Activated CD4-positive, alpha-beta T cell treated with anti-CD3 and anti-CD28 coated beads, Interleukin-2, amount 10 ng/mL, durations not matched to agents 7 days and 5 days (primary cell): Measurements from ENCODE around the gene MRGPRG. TPM values are rescaled to one million over a fixed set of nuclear protein-coding genes. Genes with fewer than 3 reads are reported as not detected.

Source experiments
- CTCF ChIA-PET: fragments of 350-600 bp; sonication (Branson Sonifier 250); formaldehyde crosslinking; loops from one replicate; lab custom pipeline; 2021; ENCODE audit warnings: antibody characterized with exemption; lab: Charles Lee
- POLR2A ChIA-PET: fragments of 350-600 bp; sonication (Branson Sonifier 250); formaldehyde crosslinking; loops from one replicate; lab custom pipeline; 2021; ENCODE audit warnings: antibody characterized with exemption; lab: Charles Lee
- DNase-seq: peaks from one replicate; pipeline ENCODE4 v3.0.0-alpha.2; 2020
- H3K27ac Mint-ChIP-seq: one replicate; pipeline ENCODE4 v1.8.0; 2021; ENCODE audit warnings: mild to moderate bottlenecking, moderate library complexity, mixed read lengths
- H3K27me3 Mint-ChIP-seq: one replicate; pipeline ENCODE4 v1.8.0; 2021; ENCODE audit warnings: mixed read lengths
- H3K36me3 Mint-ChIP-seq: one replicate; pipeline ENCODE4 v1.8.0; 2021; ENCODE audit warnings: low read depth, mixed read lengths
- H3K4me1 Mint-ChIP-seq: one replicate; pipeline ENCODE4 v1.8.0; 2021; ENCODE audit warnings: mixed read lengths
- H3K4me3 Mint-ChIP-seq: one replicate; pipeline ENCODE4 v1.8.0; 2021; ENCODE audit warnings: mild to moderate bottlenecking, moderate library complexity, mixed read lengths
- H3K9me3 Mint-ChIP-seq: one replicate; pipeline ENCODE4 v1.8.0; 2021; ENCODE audit warnings: mixed read lengths
- total RNA-seq, 2 experiments: library from RNA; stranded (reverse); gene quantifications; one replicate each; pipeline ENCODE4 v1.2.3, GENCODE V29; 2021

MRGPRG gene
- total RNA-seq, 2 experiments from 2014 or later = not detected

GRCh38 chr11:3192511-3193372 lies 25.9 kb downstream of the MRGPRG start:
- H3K27ac Mint-ChIP-seq = no peak overlapping the region
- POLR2A ChIA-PET = no interaction called here
- no peaks in the 10 kb centered on the region for H3K4me1 Mint-ChIP-seq
- no peaks in the 10 kb centered on the region for H3K9me3 Mint-ChIP-seq
- DNase-seq = no peak
- no peaks in the 10 kb centered on the region for H3K36me3 Mint-ChIP-seq
- CTCF ChIA-PET = interaction anchor here (1.6 kb wide), 1 partner anchor 11 kb away, joined by 3 read pairs; no protein-coding TSS in a partner anchor
- H3K27me3 Mint-ChIP-seq = no peaks in the 10 kb centered on the region
- no peak overlapping the region for H3K4me3 Mint-ChIP-seq

- no peak for DNase-seq
- Mint-ChIP-seq H3K4me1 (no peaks in the 10 kb centered on the region), H3K36me3 (no peaks in the 10 kb centered on the region), H3K27ac (no peak overlapping the region), H3K4me3 (no peak overlapping the region), H3K27me3 (no peaks in the 10 kb centered on the region), H3K9me3 (no peaks in the 10 kb centered on the region)
- CTCF ChIA-PET = interaction anchor here (0.6 to 1.6 kb wide), 3 partner anchors 10 to 1297 kb away, joined by 3 to 4 read pairs (median 3); no protein-coding TSS in a partner anchor
- POLR2A ChIA-PET = no interaction called here
Observed at GRCh38 chr11:3191586-3192324, 26.9 kb downstream of the MRGPRG start.

- POLR2A ChIA-PET = interaction anchor here (0.6 kb wide), 1 partner anchor 322 kb away, joined by 3 read pairs; no protein-coding TSS in a partner anchor
Observed at GRCh38 chr11:3190600-3190999, 28.0 kb downstream of the MRGPRG start.

GRCh38 chr11:3189886-3190583 lies 28.6 kb downstream of the MRGPRG start:
- ChIA-PET CTCF (no interaction called here), POLR2A (interaction anchor here (0.6 kb wide), 1 partner anchor 321 kb away, joined by 3 read pairs; no protein-coding TSS in a partner anchor)
- Mint-ChIP-seq H3K36me3 (no peaks in the 10 kb centered on the region), H3K9me3 (no peaks in the 10 kb centered on the region), H3K4me1 (no peaks in the 10 kb centered on the region), H3K27me3 (no peaks in the 10 kb centered on the region), H3K4me3 (no peak overlapping the region), H3K27ac (no peak overlapping the region)
- DNase-seq = no peak

More at GRCh38 chr11:3190600-3190999, 28.0 kb downstream of the MRGPRG start:
- Mint-ChIP-seq H3K4me1 (no peaks in the 10 kb centered on the region), H3K4me3 (no peak overlapping the region), H3K27ac (no peak overlapping the region), H3K36me3 (no peaks in the 10 kb centered on the region), H3K9me3 (no peaks in the 10 kb centered on the region), H3K27me3 (no peaks in the 10 kb centered on the region)
- no peak for DNase-seq
- CTCF ChIA-PET = no interaction called here

- no peaks in the 10 kb centered on the region for H3K27me3 Mint-ChIP-seq
- no peaks in the 10 kb centered on the region for H3K9me3 Mint-ChIP-seq
- POLR2A ChIA-PET = no interaction called here
- no peak for DNase-seq
- CTCF ChIA-PET = no interaction called here
- H3K27ac Mint-ChIP-seq = no peak overlapping the region
- no peaks in the 10 kb centered on the region for H3K4me1 Mint-ChIP-seq
- no peaks in the 10 kb centered on the region for H3K36me3 Mint-ChIP-seq
- H3K4me3 Mint-ChIP-seq = no peak overlapping the region
Observed at GRCh38 chr11:3189196-3189843, 29.3 kb downstream of the MRGPRG start.

- Mint-ChIP-seq H3K27me3 (no peaks in the 10 kb centered on the region), H3K36me3 (no peaks in the 10 kb centered on the region), H3K9me3 (no peaks in the 10 kb centered on the region), H3K4me3 (no peak overlapping the region), H3K27ac (no peak overlapping the region), H3K4me1 (no peaks in the 10 kb centered on the region)
- ChIA-PET POLR2A (no interaction called here), CTCF (no interaction called here)
- DNase-seq = no peak
Observed at GRCh38 chr11:3188496-3189195, 30.0 kb downstream of the MRGPRG start.

- Mint-ChIP-seq H3K27me3 (no peaks in the 10 kb centered on the region), H3K36me3 (no peaks in the 10 kb centered on the region), H3K4me3 (no peak overlapping the region), H3K4me1 (no peaks in the 10 kb centered on the region), H3K27ac (no peak overlapping the region), H3K9me3 (no peaks in the 10 kb centered on the region)
- DNase-seq = no peak
- POLR2A ChIA-PET = no interaction called here
- CTCF ChIA-PET = no interaction called here
Observed at GRCh38 chr11:3186166-3186953, 32.3 kb downstream of the MRGPRG start.

GRCh38 chr11:3184732-3185347 lies 33.8 kb downstream of the MRGPRG start:
- ChIA-PET POLR2A (no interaction called here), CTCF (no interaction called here)
- no peaks in the 10 kb centered on the region for H3K9me3 Mint-ChIP-seq
- H3K27ac Mint-ChIP-seq = no peak overlapping the region
- H3K4me1 Mint-ChIP-seq = no peaks in the 10 kb centered on the region
- no peak overlapping the region for H3K4me3 Mint-ChIP-seq
- no peaks in the 10 kb centered on the region for H3K36me3 Mint-ChIP-seq
- no peaks in the 10 kb centered on the region for H3K27me3 Mint-ChIP-seq
- DNase-seq = no peak

- no peak overlapping the region for H3K4me3 Mint-ChIP-seq
- H3K9me3 Mint-ChIP-seq = no peaks in the 10 kb centered on the region
- no peaks in the 10 kb centered on the region for H3K27me3 Mint-ChIP-seq
- H3K4me1 Mint-ChIP-seq = no peaks in the 10 kb centered on the region
- H3K36me3 Mint-ChIP-seq = no peaks in the 10 kb centered on the region
- DNase-seq = no peak
- no peak overlapping the region for H3K27ac Mint-ChIP-seq
- ChIA-PET POLR2A (no interaction called here), CTCF (no interaction called here)
Observed at GRCh38 chr11:3183523-3183922, 35.1 kb downstream of the MRGPRG start.

- no peak for DNase-seq
- no peak overlapping the region for H3K27ac Mint-ChIP-seq
- H3K4me1 Mint-ChIP-seq = no peaks in the 10 kb centered on the region
- no peaks in the 10 kb centered on the region for H3K9me3 Mint-ChIP-seq
- no peaks in the 10 kb centered on the region for H3K36me3 Mint-ChIP-seq
- no peak overlapping the region for H3K4me3 Mint-ChIP-seq
- ChIA-PET POLR2A (no interaction called here), CTCF (interaction anchor here (1.0 kb wide), 1 partner anchor 93 kb away, joined by 3 read pairs; no protein-coding TSS in a partner anchor)
- peaks cover 5% of the 10 kb centered on the region for H3K27me3 Mint-ChIP-seq
Observed at GRCh38 chr11:3182462-3182852, 36.2 kb downstream of the MRGPRG start.
